Fibroblast of mammary gland (primary cell): ENCODE data around the gene KRT38.
"Not testable (repeated sequence)": the region's sequence is repeated elsewhere in the genome, so short reads cannot be mapped to it uniquely, and the experiment has no call there.

Experiments
- DNase-seq: peaks from one replicate; pipeline ENCODE4 v3.0.0-alpha.2; 2010; ENCODE audit warnings: low read depth
- H3K4me3 ChIP-seq: 2 replicates; pipeline ENCODE4 v1.5.1; 2011; ENCODE audit warnings: low read depth, mild to moderate bottlenecking, low read length, moderate library complexity; ENCODE audit not compliant: control insufficient read depth
- CTCF ChIP-seq: conservative IDR thresholded peaks from 2 replicates; pipeline ENCODE4 v1.5.1; 2011; ENCODE audit warnings: low read depth, low read length, inconsistent platforms; ENCODE audit not compliant: control insufficient read depth, insufficient read depth

Gene KRT38

GRCh38 chr17:41404024-41404671, 36.6 kb downstream of the KRT38 start:
- no peak for TF ChIP-seq CTCF
- no peak overlapping the region for H3K4me3 ChIP-seq

GRCh38 chr17:41403404-41404023, 37.3 kb downstream of the KRT38 start:
- no peak overlapping the region for H3K4me3 ChIP-seq
- no peak for TF ChIP-seq CTCF
- DNase-seq = no peak

More at GRCh38 chr17:41404024-41404671, 36.6 kb downstream of the KRT38 start:
- DNase-seq = peak; percentile 97

GRCh38 chr17:41402161-41402560, 38.6 kb downstream of the KRT38 start:
- no peak overlapping the region for H3K4me3 ChIP-seq
- DNase-seq = peak; percentile 38
- TF ChIP-seq CTCF = no peak

- TF ChIP-seq CTCF = no peak
- DNase-seq = no peak
- H3K4me3 ChIP-seq = no peak within 1 kb of the TSS
These were observed 43.7 kb downstream of the KRT38 start, which contains the start of gene KRT31 for GRCh38 chr17:41396996-41397660. Gene KRT31 (minus strand): TSS chr17:41397608. CDS start chr17:41397539, 69 bp downstream.

- no peak for TF ChIP-seq CTCF
- no peak overlapping the region for H3K4me3 ChIP-seq
- no peak for DNase-seq
These were observed 44.4 kb downstream of the KRT38 start for GRCh38 chr17:41396340-41396739.

GRCh38 chr17:41395611-41396010, 45.2 kb downstream of the KRT38 start:
- no peak overlapping the region for H3K4me3 ChIP-seq
- no peak for DNase-seq
- no peak for TF ChIP-seq CTCF

GRCh38 chr17:41395044-41395443, 45.7 kb downstream of the KRT38 start:
- DNase-seq, H3K4me3 ChIP-seq: not testable (repeated sequence)
